Neural cell (in vitro differentiated cells): Measurements from ENCODE around the gene NOS1AP. TPM values are rescaled to one million over a fixed set of nuclear protein-coding genes. Genes with fewer than 3 reads are reported as not detected.

Experiments
- H2AFZ ChIP-seq: fragments of 200-600, 300-800 bp; sonication (generic), shearing (Covaris generic); 2 replicates; pipeline ENCODE4 v1.6.0; 2014; ENCODE audit warnings: low read depth, mild to moderate bottlenecking, antibody characterized with exemption, low read length, moderate library complexity
- H3F3A ChIP-seq: fragments of 200-600 bp; shearing (Covaris generic); 2 replicates; pipeline ENCODE4 v1.6.1; 2016; ENCODE audit warnings: mild to moderate bottlenecking, moderate library complexity, mixed read lengths, antibody characterized with exemption, low read length; ENCODE audit not compliant: insufficient read depth, poor library complexity, severe bottlenecking
- H3K27ac ChIP-seq: fragments of 200-600, 300-800 bp; sonication (generic), shearing (Covaris generic); 2 replicates; pipeline ENCODE4 v1.5.1; 2014; ENCODE audit warnings: mild to moderate bottlenecking, low read length, moderate library complexity
- H3K27me3 ChIP-seq: fragments of 300-800, 200-600 bp; sonication (generic), shearing (Covaris generic); 2 replicates; pipeline ENCODE4 v1.6.0; 2014; ENCODE audit warnings: mild to moderate bottlenecking, low read depth, low read length, moderate library complexity; ENCODE audit not compliant: insufficient read depth
- H3K36me3 ChIP-seq: fragments of 300-800, 200-600 bp; sonication (generic), shearing (Covaris generic); 2 replicates; pipeline ENCODE4 v1.5.1; 2014; ENCODE audit warnings: mild to moderate bottlenecking, antibody characterized with exemption, low read length, moderate library complexity; ENCODE audit not compliant: insufficient read depth
- H3K4me2 ChIP-seq: fragments of 300-800, 200-600 bp; sonication (generic), shearing (Covaris generic); 2 replicates; pipeline ENCODE4 v1.6.0; 2014; ENCODE audit warnings: mild to moderate bottlenecking, low read length
- H3K4me3 ChIP-seq: fragments of 300-800, 200-600 bp; sonication (generic), shearing (Covaris generic); 2 replicates; pipeline ENCODE4 v1.5.1; 2014; ENCODE audit warnings: mild to moderate bottlenecking, low read length, moderate library complexity
- H3K79me2 ChIP-seq: fragments of 200-600 bp; shearing (Covaris generic); replicated peaks from 2 replicates; pipeline ENCODE4 v1.6.0; 2014; ENCODE audit warnings: mild to moderate bottlenecking, low read length, moderate library complexity; ENCODE audit not compliant: insufficient read depth
- H3K9ac ChIP-seq: fragments of 300-800, 200-600 bp; sonication (generic), shearing (Covaris generic); 2 replicates; pipeline ENCODE4 v1.6.1; 2016; ENCODE audit warnings: mild to moderate bottlenecking, low read length, mixed read lengths
- H3K9me2 ChIP-seq: fragments of 200-600 bp; shearing (Covaris generic); 2 replicates; pipeline ENCODE4 v1.6.1; 2016; ENCODE audit warnings: mild to moderate bottlenecking, low read length, mixed read lengths; ENCODE audit not compliant: insufficient read depth
- H3K9me3 ChIP-seq: fragments of 200-600, 300-800 bp; sonication (generic), shearing (Covaris generic); 2 replicates; pipeline ENCODE4 v1.6.1; 2016; ENCODE audit warnings: mild to moderate bottlenecking, mixed run types, low read length, moderate library complexity, mixed read lengths
- H4K20me1 ChIP-seq: fragments of 200-600 bp; shearing (Covaris generic); 2 replicates; pipeline ENCODE4 v1.6.1; 2016; ENCODE audit warnings: mild to moderate bottlenecking, mixed run types; ENCODE audit not compliant: insufficient read depth
- EP300 ChIP-seq: fragments of 450-650 bp; conservative IDR thresholded peaks from 2 replicates; pipeline ENCODE4 v1.6.1; 2014; ENCODE audit warnings: antibody characterized with exemption, mild to moderate bottlenecking, moderate library complexity; ENCODE audit not compliant: poor library complexity, severe bottlenecking
- EZH2 ChIP-seq: fragments of 200-600, 300-800 bp; shearing (Covaris generic), sonication (generic); IDR thresholded peaks from 2 replicates; pipeline ENCODE4 v1.6.1; 2014; ENCODE audit warnings: antibody characterized with exemption, low read length, borderline replicate concordance, mild to moderate bottlenecking; ENCODE audit not compliant: insufficient read depth, poor library complexity, severe bottlenecking
- MXI1 ChIP-seq: fragments of 450-650 bp; conservative IDR thresholded peaks from 2 replicates; pipeline ENCODE4 v1.6.1; 2014; ENCODE audit warnings: antibody characterized with exemption, mild to moderate bottlenecking; ENCODE audit not compliant: poor library complexity, severe bottlenecking
- POLR2AphosphoS5 ChIP-seq: IDR thresholded peaks from 2 replicates; pipeline ENCODE4 v1.6.1; 2012
- RAD21 ChIP-seq: fragments of 450-650 bp; conservative IDR thresholded peaks from 2 replicates; pipeline ENCODE4 v1.6.1; 2014; ENCODE audit warnings: antibody characterized with exemption, mild to moderate bottlenecking, moderate library complexity
- SMC3 ChIP-seq: fragments of 450-650 bp; conservative IDR thresholded peaks from 2 replicates; pipeline ENCODE4 v1.6.1; 2014; ENCODE audit warnings: antibody characterized with exemption, mild to moderate bottlenecking, moderate library complexity; ENCODE audit not compliant: poor library complexity
- TAF1 ChIP-seq: IDR thresholded peaks from 2 replicates; pipeline ENCODE4 v1.6.1; 2012; ENCODE audit warnings: low read depth
- polyA plus RNA-seq: library from polyadenylated mRNA; depleted of rRNA; stranded (reverse); fragments of >200 nt; gene quantifications from 2 replicates; pipeline ENCODE4 v1.2.3, GENCODE V29; 2014
- TF ChIP-seq, protein P1 (sequence below): IDR thresholded peaks from 2 replicates; pipeline ENCODE4 v1.6.1; 2012; ENCODE audit warnings: borderline replicate concordance
- TF ChIP-seq, protein P2 (sequence below): fragments of 450-650 bp; IDR thresholded peaks from 2 replicates; pipeline ENCODE4 v1.5.1; 2014; ENCODE audit warnings: antibody characterized with exemption, mild to moderate bottlenecking, moderate library complexity; ENCODE audit not compliant: poor library complexity, severe bottlenecking

The NOS1AP gene
- polyA plus RNA-seq, 1 donor from 2014 or later = 5.3 TPM

- no peaks in the 10 kb centered on the region for H3K9me3 ChIP-seq
- H3K9ac ChIP-seq = no peak overlapping the region
- no peaks in the 10 kb centered on the region for H3K36me3 ChIP-seq
- no peaks in the 10 kb centered on the region for H3F3A ChIP-seq
- no peaks in the 10 kb centered on the region for H3K9me2 ChIP-seq
- H3K27me3 ChIP-seq = no peaks in the 10 kb centered on the region
- H3K79me2 ChIP-seq = peaks cover 12% of the 10 kb centered on the region
- H2AFZ ChIP-seq = no peak overlapping the region
- H3K4me2 ChIP-seq = no peak overlapping the region
- TF ChIP-seq EZH2 (no peak), RAD21 (no peak), POLR2AphosphoS5 (no peak), SMC3 (no peak), TAF1 (no peak), EP300 (no peak), MXI1 (no peak)
- TF ChIP-seq, protein P1, sequence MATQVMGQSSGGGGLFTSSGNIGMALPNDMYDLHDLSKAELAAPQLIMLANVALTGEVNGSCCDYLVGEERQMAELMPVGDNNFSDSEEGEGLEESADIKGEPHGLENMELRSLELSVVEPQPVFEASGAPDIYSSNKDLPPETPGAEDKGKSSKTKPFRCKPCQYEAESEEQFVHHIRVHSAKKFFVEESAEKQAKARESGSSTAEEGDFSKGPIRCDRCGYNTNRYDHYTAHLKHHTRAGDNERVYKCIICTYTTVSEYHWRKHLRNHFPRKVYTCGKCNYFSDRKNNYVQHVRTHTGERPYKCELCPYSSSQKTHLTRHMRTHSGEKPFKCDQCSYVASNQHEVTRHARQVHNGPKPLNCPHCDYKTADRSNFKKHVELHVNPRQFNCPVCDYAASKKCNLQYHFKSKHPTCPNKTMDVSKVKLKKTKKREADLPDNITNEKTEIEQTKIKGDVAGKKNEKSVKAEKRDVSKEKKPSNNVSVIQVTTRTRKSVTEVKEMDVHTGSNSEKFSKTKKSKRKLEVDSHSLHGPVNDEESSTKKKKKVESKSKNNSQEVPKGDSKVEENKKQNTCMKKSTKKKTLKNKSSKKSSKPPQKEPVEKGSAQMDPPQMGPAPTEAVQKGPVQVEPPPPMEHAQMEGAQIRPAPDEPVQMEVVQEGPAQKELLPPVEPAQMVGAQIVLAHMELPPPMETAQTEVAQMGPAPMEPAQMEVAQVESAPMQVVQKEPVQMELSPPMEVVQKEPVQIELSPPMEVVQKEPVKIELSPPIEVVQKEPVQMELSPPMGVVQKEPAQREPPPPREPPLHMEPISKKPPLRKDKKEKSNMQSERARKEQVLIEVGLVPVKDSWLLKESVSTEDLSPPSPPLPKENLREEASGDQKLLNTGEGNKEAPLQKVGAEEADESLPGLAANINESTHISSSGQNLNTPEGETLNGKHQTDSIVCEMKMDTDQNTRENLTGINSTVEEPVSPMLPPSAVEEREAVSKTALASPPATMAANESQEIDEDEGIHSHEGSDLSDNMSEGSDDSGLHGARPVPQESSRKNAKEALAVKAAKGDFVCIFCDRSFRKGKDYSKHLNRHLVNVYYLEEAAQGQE = no peak
- TF ChIP-seq, protein P2, sequence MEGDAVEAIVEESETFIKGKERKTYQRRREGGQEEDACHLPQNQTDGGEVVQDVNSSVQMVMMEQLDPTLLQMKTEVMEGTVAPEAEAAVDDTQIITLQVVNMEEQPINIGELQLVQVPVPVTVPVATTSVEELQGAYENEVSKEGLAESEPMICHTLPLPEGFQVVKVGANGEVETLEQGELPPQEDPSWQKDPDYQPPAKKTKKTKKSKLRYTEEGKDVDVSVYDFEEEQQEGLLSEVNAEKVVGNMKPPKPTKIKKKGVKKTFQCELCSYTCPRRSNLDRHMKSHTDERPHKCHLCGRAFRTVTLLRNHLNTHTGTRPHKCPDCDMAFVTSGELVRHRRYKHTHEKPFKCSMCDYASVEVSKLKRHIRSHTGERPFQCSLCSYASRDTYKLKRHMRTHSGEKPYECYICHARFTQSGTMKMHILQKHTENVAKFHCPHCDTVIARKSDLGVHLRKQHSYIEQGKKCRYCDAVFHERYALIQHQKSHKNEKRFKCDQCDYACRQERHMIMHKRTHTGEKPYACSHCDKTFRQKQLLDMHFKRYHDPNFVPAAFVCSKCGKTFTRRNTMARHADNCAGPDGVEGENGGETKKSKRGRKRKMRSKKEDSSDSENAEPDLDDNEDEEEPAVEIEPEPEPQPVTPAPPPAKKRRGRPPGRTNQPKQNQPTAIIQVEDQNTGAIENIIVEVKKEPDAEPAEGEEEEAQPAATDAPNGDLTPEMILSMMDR = no peak
- H3K27ac ChIP-seq = no peak overlapping the region
- H3K4me3 ChIP-seq = no peak overlapping the region
- no peaks in the 10 kb centered on the region for H4K20me1 ChIP-seq
Observed at GRCh38 chr1:162131400-162132321, 62.2 kb downstream of the NOS1AP start.

GRCh38 chr1:162133566-162133965, 64.1 kb downstream of the NOS1AP start:
- no peak for TF ChIP-seq EZH2
- TF ChIP-seq POLR2AphosphoS5 = no peak
- TF ChIP-seq TAF1 = no peak
- no peak for TF ChIP-seq RAD21
- TF ChIP-seq, protein P2 = no peak
- TF ChIP-seq MXI1 = no peak
- TF ChIP-seq, protein P1 = no peak
- H2AFZ ChIP-seq = no peak overlapping the region
- H3F3A ChIP-seq = peaks cover 4% of the 10 kb centered on the region
- no peaks in the 10 kb centered on the region for H4K20me1 ChIP-seq
- H3K4me3 ChIP-seq = no peak overlapping the region
- no peaks in the 10 kb centered on the region for H3K27me3 ChIP-seq
- H3K36me3 ChIP-seq = no peaks in the 10 kb centered on the region
- H3K27ac ChIP-seq = no peak overlapping the region
- H3K9me3 ChIP-seq = no peaks in the 10 kb centered on the region
- peaks cover 12% of the 10 kb centered on the region for H3K79me2 ChIP-seq
- no peaks in the 10 kb centered on the region for H3K9me2 ChIP-seq
- H3K4me2 ChIP-seq = no peak overlapping the region
- no peak overlapping the region for H3K9ac ChIP-seq
